Activated naive CD4-positive, alpha-beta T cell treated with anti-CD3 and anti-CD28 coated beads, Interleukin-2, amount 10 ng/mL, durations not matched to agents 7 days and 5 days (primary cell): Measurements from ENCODE around the gene TSPAN16.
A peak's percentile ranks its signal among the peaks of the same experiment; 100 is the strongest.
"Not testable (repeated sequence)": the region's sequence is repeated elsewhere in the genome, so short reads cannot be mapped to it uniquely, and the experiment has no call there.

Experiments
- CTCF ChIA-PET: fragments of 350-600 bp; sonication (Branson Sonifier 250); formaldehyde crosslinking; loops from one replicate; lab custom pipeline; 2021; ENCODE audit warnings: antibody characterized with exemption; lab: Charles Lee
- DNase-seq: peaks from one replicate; pipeline ENCODE4 v3.0.0-alpha.2; 2020
- H3K27ac Mint-ChIP-seq: one replicate; pipeline ENCODE4 v1.8.0; 2021; ENCODE audit warnings: mild to moderate bottlenecking, moderate library complexity, mixed read lengths
- H3K27me3 Mint-ChIP-seq: one replicate; pipeline ENCODE4 v1.8.0; 2021; ENCODE audit warnings: mild to moderate bottlenecking, mixed read lengths
- H3K36me3 Mint-ChIP-seq: one replicate; pipeline ENCODE4 v1.8.0; 2021; ENCODE audit warnings: mixed read lengths
- H3K4me1 Mint-ChIP-seq: one replicate; pipeline ENCODE4 v1.8.0; 2021; ENCODE audit warnings: mixed read lengths
- H3K4me3 Mint-ChIP-seq: one replicate; pipeline ENCODE4 v1.8.0; 2021; ENCODE audit warnings: mild to moderate bottlenecking, moderate library complexity, mixed read lengths
- H3K9me3 Mint-ChIP-seq: one replicate; pipeline ENCODE4 v1.8.0; 2021; ENCODE audit warnings: mixed read lengths

Gene TSPAN16

DNA sequence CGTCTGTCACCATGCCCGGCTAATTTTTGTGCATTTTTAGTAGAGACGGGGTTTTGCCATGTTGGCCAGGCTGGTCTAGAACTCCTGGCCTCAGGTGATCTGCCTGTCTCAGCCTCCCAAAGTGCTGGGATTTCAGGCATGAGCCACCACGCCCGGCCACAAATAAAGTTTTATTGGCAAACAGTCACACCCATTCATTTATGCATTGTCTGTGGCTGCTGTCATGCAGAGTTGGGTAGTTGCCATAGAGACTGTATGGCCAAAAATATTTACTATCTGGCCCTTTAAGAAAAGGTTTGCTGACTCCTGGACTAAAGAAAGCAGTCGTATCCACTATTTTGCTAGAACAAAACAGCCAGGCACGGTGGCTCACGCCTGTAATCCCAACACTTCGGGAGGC, 37.9 kb downstream of the TSPAN16 start:
- DNase-seq, H3K27ac Mint-ChIP-seq, H3K4me3 Mint-ChIP-seq, H3K27me3 Mint-ChIP-seq, H3K9me3 Mint-ChIP-seq: not testable (repeated sequence)
- Mint-ChIP-seq H3K4me1 (peaks cover 17% of the 10 kb centered on the region), H3K36me3 (peaks cover 20% of the 10 kb centered on the region)
- CTCF ChIA-PET: interaction anchor here (1.7 kb wide), 1 partner anchor 9 kb away, joined by 5 read pairs; no protein-coding TSS in a partner anchor

DNA sequence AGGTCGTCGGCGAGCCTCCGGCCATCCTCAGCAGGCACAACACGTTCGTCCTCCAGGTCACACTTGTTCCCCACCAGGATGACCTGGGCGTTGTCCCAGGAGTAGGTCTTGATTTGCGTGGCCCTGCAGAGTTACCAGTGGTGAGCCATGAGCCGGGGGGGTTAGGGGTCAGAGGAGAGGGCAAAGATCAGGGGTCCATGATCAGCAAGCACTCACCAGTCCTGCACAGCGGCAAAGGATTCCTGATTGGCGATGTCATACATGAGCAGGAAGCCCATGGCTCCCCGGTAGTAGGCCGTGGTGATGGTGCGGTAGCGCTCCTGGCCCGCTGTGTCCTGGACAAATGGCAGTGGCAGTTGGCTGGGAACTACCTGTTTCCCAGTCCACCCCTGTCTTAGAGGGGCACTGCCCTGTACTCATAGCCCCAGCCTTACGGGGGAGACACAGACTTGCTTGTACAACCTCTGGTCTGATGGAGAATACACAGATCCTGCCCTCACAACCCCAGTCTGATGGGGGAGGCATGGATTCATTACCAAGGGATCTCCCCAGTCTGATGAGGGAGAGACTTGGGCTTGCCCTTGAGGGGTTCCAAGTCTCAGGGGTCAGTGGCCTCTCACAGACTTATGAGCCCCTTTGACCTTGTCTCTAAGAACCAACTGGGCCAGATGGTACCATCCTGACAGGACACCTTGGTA, 39.6 kb downstream of the TSPAN16 start:
- CTCF ChIA-PET: no interaction called here
- peaks cover 7% of the 10 kb centered on the region for H3K27me3 Mint-ChIP-seq
- H3K9me3 Mint-ChIP-seq: no peaks in the 10 kb centered on the region
- H3K27ac Mint-ChIP-seq: no peak overlapping the region
- H3K4me3 Mint-ChIP-seq: no peak overlapping the region
- peaks cover 27% of the 10 kb centered on the region for H3K4me1 Mint-ChIP-seq
- no peak for DNase-seq
- peaks cover 20% of the 10 kb centered on the region for H3K36me3 Mint-ChIP-seq

DNA sequence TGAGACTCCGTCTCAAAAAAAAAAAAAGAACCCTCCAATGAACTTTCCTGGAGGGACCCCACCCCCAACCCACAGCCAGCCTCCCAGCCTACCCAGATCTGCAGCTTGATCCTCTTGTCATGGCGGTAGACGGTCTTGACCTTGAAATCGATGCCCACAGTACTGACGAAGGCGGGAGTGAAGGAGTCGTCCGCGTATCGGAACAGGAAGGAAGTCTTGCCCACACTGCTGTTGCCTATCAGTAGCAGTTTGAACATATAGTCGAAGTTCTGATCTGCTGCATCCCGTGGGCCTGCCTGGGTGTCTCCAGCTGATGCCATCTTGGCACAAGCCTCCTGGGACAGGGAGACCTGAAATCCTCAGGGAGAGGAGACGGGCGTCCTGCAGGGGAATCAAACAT, 41.1 kb downstream of the TSPAN16 start:
- Mint-ChIP-seq H3K27ac (no peak overlapping the region), H3K4me3 (peak overlapping the region; percentile 7), H3K9me3 (no peaks in the 10 kb centered on the region), H3K4me1 (peaks cover 27% of the 10 kb centered on the region), H3K36me3 (peaks cover 20% of the 10 kb centered on the region), H3K27me3 (peaks cover 7% of the 10 kb centered on the region)
- DNase-seq: no peak
- CTCF ChIA-PET: interaction anchor here (1.0 kb wide), 1 partner anchor 44 kb away, joined by 3 read pairs; no protein-coding TSS in a partner anchor

- CTCF ChIA-PET: interaction anchor here (1.0 kb wide), 1 partner anchor 43 kb away, joined by 3 read pairs; no protein-coding TSS in a partner anchor
- no peak overlapping the region for H3K4me3 Mint-ChIP-seq
- H3K9me3 Mint-ChIP-seq: no peaks in the 10 kb centered on the region
- peaks cover 27% of the 10 kb centered on the region for H3K4me1 Mint-ChIP-seq
- H3K36me3 Mint-ChIP-seq: peaks cover 18% of the 10 kb centered on the region
- DNase-seq: no peak
- H3K27ac Mint-ChIP-seq: no peak overlapping the region
- H3K27me3 Mint-ChIP-seq: peaks cover 7% of the 10 kb centered on the region
Measured at GRCh38 chr19:11338121-11338520, 42.2 kb downstream of the TSPAN16 start.

DNA sequence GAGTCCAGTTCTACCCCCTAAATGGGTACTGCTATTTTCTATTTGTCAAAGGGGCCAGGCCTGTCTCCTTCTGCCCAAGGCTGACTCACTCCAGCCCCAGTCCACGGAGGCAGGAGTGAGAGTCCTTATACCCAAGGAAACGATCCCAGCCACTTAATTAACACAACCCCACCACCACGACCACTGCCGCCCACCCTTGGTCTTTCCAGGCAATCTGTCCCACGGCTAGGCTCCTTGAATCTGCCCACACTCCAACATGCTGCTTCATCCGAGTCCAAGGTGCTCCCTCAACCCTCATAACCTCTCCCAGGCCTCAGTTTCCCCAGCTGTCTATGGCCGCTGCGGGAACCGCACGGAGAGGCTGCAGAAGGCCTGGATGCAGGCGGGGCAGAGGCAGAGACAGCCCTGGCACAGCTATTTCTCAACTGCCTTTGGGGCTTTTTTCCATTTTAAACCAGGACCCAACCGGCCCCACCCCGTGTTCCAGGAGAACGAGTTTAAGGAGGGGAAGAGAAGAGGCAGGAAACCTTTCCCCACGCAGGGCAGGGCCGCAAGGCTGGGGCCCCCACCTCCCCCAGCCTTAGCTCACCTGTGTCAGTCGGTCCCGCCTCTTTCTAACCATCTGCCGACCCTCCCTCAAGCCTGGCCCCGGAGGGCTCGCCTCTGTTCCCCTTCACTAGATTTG, 42.8 kb downstream of the TSPAN16 start:
- H3K27ac Mint-ChIP-seq: no peak overlapping the region
- CTCF ChIA-PET: interaction anchor here (1.2 kb wide), 1 partner anchor 97 kb away, joined by 5 read pairs; no protein-coding TSS in a partner anchor
- DNase-seq: no peak
- H3K36me3 Mint-ChIP-seq: peaks cover 18% of the 10 kb centered on the region
- H3K4me3 Mint-ChIP-seq: peak overlapping the region; percentile 70
- H3K9me3 Mint-ChIP-seq: no peaks in the 10 kb centered on the region
- H3K27me3 Mint-ChIP-seq: peaks cover 7% of the 10 kb centered on the region
- peaks cover 27% of the 10 kb centered on the region for H3K4me1 Mint-ChIP-seq

GRCh38 chr19:11339254-11340098, 43.5 kb downstream of the TSPAN16 start, which contains the start of gene RAB3D:
TSS of gene RAB3D (minus strand) at chr19:11339657. CDS start at chr19:11337399, 2,258 bp downstream.
- CTCF ChIA-PET: interaction anchor here (0.8 to 1.2 kb wide), 2 partner anchors 97 to 201 kb away, joined by 3 to 5 read pairs; no protein-coding TSS in a partner anchor
- Mint-ChIP-seq H3K36me3 (peaks cover 16% of the 10 kb centered on the region), H3K4me1 (peaks cover 30% of the 10 kb centered on the region), H3K4me3 (peak within 1 kb of the TSS; percentile 70), H3K27ac (no peak within 1 kb of the TSS), H3K9me3 (no peaks in the 10 kb centered on the region), H3K27me3 (peaks cover 7% of the 10 kb centered on the region)
- DNase-seq: peak; percentile 88

- H3K27me3 Mint-ChIP-seq, H3K27ac Mint-ChIP-seq, H3K9me3 Mint-ChIP-seq, DNase-seq: not testable (repeated sequence)
- peaks cover 14% of the 10 kb centered on the region for H3K36me3 Mint-ChIP-seq
- H3K4me3 Mint-ChIP-seq: peak overlapping the region; percentile 70
- CTCF ChIA-PET: interaction anchor here (0.8 to 1.2 kb wide), 2 partner anchors 98 to 202 kb away, joined by 3 to 5 read pairs; no protein-coding TSS in a partner anchor
- H3K4me1 Mint-ChIP-seq: peaks cover 31% of the 10 kb centered on the region
Measured at GRCh38 chr19:11340099-11340467, 44.1 kb downstream of the TSPAN16 start.

- no peak overlapping the region for H3K27ac Mint-ChIP-seq
- DNase-seq: no peak
- H3K4me1 Mint-ChIP-seq: peaks cover 47% of the 10 kb centered on the region
- H3K27me3 Mint-ChIP-seq: peaks cover 7% of the 10 kb centered on the region
- no peaks in the 10 kb centered on the region for H3K9me3 Mint-ChIP-seq
- no peak overlapping the region for H3K4me3 Mint-ChIP-seq
- H3K36me3 Mint-ChIP-seq: peaks cover 1% of the 10 kb centered on the region
- CTCF ChIA-PET: no interaction called here
Measured at GRCh38 chr19:11342429-11342828, 46.5 kb downstream of the TSPAN16 start.

DNA sequence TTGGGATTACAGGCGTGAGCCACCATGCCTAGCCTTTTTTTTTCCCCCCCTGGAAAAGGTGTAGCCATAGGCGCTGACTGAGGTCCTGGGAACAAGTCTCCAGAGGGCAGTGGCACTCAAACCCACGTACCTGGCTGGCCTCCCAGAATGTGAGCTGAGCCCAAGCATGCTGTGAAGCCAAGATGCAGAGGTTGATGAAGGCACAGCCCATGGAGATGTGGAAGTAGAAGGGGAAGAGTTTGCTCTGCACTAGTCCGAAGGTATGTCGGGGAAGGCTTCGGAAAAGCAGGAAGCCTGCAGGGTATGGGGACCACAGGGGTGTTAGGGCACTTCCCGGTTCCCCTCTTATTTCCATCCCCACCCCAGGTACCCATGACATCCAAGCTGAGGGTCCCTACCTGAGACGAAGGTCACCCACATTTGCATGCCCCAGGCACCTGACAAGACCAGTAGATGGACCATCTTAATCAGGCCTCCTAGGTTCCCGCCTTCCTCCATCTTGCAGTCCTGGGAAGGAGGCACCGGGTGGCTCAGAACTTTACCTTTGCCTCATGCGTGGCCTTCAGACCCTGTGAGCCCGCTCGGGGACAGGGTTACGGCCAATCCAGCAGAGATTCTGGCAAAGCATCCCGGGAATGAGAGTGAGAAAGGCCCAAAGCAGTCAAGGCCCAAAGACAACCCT, 49.3 kb downstream of the TSPAN16 start:
- Mint-ChIP-seq H3K27ac (peak overlapping the region; percentile 88), H3K9me3 (peaks cover 11% of the 10 kb centered on the region), H3K36me3 (peaks cover 1% of the 10 kb centered on the region), H3K4me1 (peaks cover 27% of the 10 kb centered on the region), H3K4me3 (peak overlapping the region; percentile 88), H3K27me3 (no peaks in the 10 kb centered on the region)
- DNase-seq: no peak
- CTCF ChIA-PET: interaction anchor here (1.1 kb wide), 1 partner anchor 33 kb away, joined by 3 read pairs; no protein-coding TSS in a partner anchor

- H3K9me3 Mint-ChIP-seq: peaks cover 11% of the 10 kb centered on the region
- peak within 1 kb of the TSS; percentile 88 for H3K4me3 Mint-ChIP-seq
- peaks cover 27% of the 10 kb centered on the region for H3K4me1 Mint-ChIP-seq
- H3K27ac Mint-ChIP-seq: peak within 1 kb of the TSS; percentile 88
- H3K36me3 Mint-ChIP-seq: peaks cover 1% of the 10 kb centered on the region
- peak; percentile 100 for DNase-seq
- peaks cover 7% of the 10 kb centered on the region for H3K27me3 Mint-ChIP-seq
- CTCF ChIA-PET: interaction anchor here (0.7 to 2.1 kb wide), 4 partner anchors 23 to 55 kb away, joined by 3 to 8 read pairs (median 4); no protein-coding TSS in a partner anchor
Measured at GRCh38 chr19:11346104-11346940, 50.4 kb downstream of the TSPAN16 start, which contains the start of the genes CCDC159 and TMEM205. TSS of gene CCDC159 (plus strand) at chr19:11346519. CDS start at chr19:11346607, 88 bp downstream. TSS of gene TMEM205 (minus strand) at chr19:11346268. CDS start at chr19:11345619, 649 bp downstream.

DNA sequence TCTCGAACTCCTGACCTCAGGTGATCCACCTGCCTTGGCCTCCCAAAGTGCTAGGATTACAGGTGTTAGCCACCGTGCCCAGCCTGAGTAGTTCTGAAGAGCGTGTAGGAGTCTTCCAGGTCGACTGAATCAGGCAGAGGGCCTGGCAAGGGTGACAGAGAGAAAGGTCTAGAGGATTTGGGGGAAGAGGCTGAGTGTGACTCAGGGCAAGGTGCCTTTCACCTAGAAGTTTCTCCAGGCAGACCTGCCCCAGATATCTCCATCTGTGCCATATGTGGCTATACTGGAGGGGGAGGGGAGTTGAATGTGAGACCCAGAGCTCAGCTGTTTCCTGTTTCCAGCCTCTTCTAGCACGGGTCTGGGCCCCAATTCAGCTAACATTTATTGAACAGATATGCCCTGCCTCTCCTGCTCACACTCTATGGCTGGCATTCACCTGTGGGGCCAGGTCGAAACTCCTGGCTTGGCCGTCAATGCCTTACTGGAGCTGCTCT, 51.6 kb downstream of the TSPAN16 start:
- Mint-ChIP-seq H3K4me3 (peak overlapping the region; percentile 88), H3K4me1 (peaks cover 27% of the 10 kb centered on the region), H3K9me3 (peaks cover 11% of the 10 kb centered on the region), H3K27ac (peak overlapping the region; percentile 39), H3K36me3 (peaks cover 1% of the 10 kb centered on the region), H3K27me3 (peaks cover 11% of the 10 kb centered on the region)
- CTCF ChIA-PET: interaction anchor here (1.1 to 2.1 kb wide), 2 partner anchors 29 to 34 kb away, joined by 3 to 8 read pairs; no protein-coding TSS in a partner anchor
- no peak for DNase-seq

DNA sequence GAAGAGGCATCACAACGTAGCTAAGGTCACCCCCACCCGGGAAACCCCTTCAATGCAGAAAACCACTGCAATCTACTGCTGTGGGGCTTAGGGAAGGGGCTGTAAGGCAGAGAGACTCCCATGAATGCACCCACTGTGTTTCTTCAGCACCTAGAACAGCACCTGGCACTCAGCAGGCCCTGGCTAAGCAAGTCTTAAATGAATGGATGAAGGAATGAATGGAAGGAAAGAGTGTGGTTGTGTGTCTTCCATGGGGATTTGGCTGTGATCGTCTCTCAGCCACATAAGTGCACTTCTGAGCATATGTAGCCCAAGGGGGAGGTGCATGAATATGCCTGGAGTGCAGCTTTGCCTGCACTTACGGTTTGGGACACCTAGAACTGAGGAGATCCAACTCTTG, 53.2 kb downstream of the TSPAN16 start:
- CTCF ChIA-PET: no interaction called here
- Mint-ChIP-seq H3K27me3 (peaks cover 21% of the 10 kb centered on the region), H3K4me3 (no peak overlapping the region), H3K27ac (no peak overlapping the region), H3K4me1 (peaks cover 27% of the 10 kb centered on the region), H3K36me3 (peaks cover 1% of the 10 kb centered on the region), H3K9me3 (peaks cover 11% of the 10 kb centered on the region)
- DNase-seq: no peak
